Myometrial cell (primary cell): Measurements from ENCODE around the gene NT5C3A. TPM values are rescaled to one million over a fixed set of nuclear protein-coding genes. Genes with fewer than 3 reads are reported as not detected.

Experiments
- total RNA-seq: library from RNA; depleted of rRNA; stranded (reverse); fragments of >200 nt; gene quantifications from 2 replicates; pipeline ENCODE4 v1.2.3, GENCODE V29; 2015

The NT5C3A gene
- 15.2 and 22.8 TPM in 2 replicates for total RNA-seq

DNA sequence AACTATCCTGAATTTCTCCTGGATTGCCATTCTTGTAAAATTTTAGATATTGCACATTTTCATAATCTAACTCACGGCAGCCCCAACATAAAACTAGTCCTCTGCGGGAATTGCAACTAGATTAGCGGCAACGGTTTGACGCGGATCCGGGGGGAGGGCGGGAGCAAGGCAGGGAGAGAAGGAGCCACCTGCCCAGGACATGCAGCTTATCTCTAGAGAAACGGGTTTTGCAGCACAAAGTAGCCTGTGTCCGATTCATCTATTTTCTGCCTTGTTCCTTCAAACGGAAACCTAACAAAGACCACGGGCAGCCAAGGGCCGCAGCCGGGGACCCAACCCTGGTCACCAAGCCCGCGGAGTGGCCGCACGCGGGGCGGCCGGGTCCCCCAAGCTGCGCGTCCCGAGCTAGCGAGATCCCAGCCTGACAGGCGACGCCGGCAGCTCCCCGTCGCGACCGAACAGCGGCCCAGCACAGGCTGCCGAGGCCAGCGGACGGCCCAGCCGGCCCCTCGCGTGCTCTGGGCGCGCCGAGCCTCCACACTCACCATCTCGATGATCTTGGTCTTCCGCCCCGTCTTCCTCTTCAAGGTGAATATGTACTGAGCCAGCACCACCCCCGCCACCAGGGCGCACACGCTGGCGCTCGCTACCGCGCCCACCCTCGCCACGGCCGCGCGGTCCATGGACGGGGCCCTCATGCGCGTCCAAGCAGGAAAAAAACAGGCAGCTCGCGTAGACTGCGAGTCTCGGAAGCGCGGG is at the start of gene NT5C3A:
NT5C3A (minus strand) TSS at position 754 of the 759 bp plus-strand sequence; CDS start at position 683, 71 bp downstream.

DNA sequence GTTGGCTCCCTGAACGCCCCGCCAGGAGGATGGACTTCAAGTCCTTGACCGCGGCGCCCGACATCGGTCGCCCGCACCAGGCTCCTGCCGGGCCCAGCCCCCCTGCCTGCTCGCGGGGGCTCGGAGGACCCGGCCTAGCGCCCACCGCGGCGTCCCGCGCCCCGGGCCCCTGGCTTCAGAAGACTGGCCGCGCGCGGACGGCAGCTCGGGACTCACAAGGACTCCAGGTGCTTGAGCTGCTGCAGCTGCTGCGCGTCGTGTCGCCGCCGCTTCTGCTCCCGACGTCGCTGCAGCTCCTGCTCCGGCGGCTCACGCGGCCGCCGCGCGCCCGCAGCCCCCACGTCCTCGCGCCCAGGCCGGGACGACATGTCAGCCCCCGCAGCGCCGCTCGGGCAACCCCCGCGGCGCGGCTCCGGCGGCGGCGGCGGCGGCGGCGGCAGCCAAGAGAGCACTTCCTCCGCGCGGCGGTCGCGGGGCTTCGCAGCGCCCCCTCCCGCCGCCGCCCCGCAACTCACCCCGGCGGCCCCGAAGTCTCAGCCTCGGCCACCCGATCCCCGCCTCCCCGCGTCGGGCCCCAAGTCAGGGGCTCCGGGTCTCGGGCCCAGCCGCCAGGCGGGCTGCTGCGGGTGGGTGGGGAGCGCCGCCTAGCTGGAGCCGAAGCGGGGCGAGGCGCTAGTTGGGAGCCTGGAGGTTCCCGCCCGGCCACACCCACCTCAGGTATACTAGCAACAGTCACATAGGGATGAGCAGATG is 46.6 kb upstream of the NT5C3A start, which contains the start of gene RP9:
RP9 (minus strand) TSS at position 400 of the 753 bp plus-strand sequence; CDS start at position 368, 32 bp downstream.

Other genes starting within 250 kb of the NT5C3A start
- 14.4 and 22.5 TPM in 2 replicates for gene KBTBD2, start 171.0 kb downstream of the NT5C3A start, total RNA-seq
- 147 and 150 TPM in 2 replicates for gene FKBP9, start 105.3 kb downstream of the NT5C3A start, total RNA-seq
- gene RP9, start 46.6 kb upstream of the NT5C3A start, total RNA-seq = 4.6 and 8.3 TPM in 2 replicates
- gene BBS9, start 66.8 kb upstream of the NT5C3A start, total RNA-seq = 14.5 and 19.6 TPM in 2 replicates